H1 (cell line): Measurements from ENCODE around the gene ZNF213. TPM values are rescaled to one million over a fixed set of nuclear protein-coding genes. Genes with fewer than 3 reads are reported as not detected.

Source experiments
- CTCF ChIA-PET: fragments of 300-600 bp; sonication (Branson Sonifier 250); formaldehyde crosslinking; loops from one replicate; lab custom pipeline; 2021; ENCODE audit not compliant: partially characterized antibody; lab: Charles Lee
- POLR2A ChIA-PET: fragments of 300-600 bp; sonication (Branson Sonifier 250); formaldehyde crosslinking; loops from one replicate; lab custom pipeline; 2021; ENCODE audit warnings: inconsistent platforms; ENCODE audit not compliant: partially characterized antibody; lab: Charles Lee
- DNase-seq, 2 experiments: peaks; one replicate each; pipeline versions ENCODE4 v3.0.0 to v3.0.0-alpha.2; 2010 to 2022; ENCODE audit warnings: low spot score in 2 of 2, low read depth in 1 of 2, mixed read lengths in 1 of 2
- FAIRE-seq: peaks from 2 replicates; lab custom pipeline; 2011; peaks lifted over from hg19 to GRCh38; lab: Jason Lieb, UNC
- H2AFZ ChIP-seq: 2 replicates; pipeline ENCODE4 v1.8.1; 2012; ENCODE audit warnings: low read length, inconsistent platforms
- H2AK5ac ChIP-seq: 2 replicates; pipeline ENCODE4 v1.6.1; 2013; ENCODE audit warnings: low read depth, low read length
- H2BK120ac ChIP-seq: replicated peaks from 2 replicates; pipeline ENCODE3; 2013; ENCODE audit warnings: low read depth, low read length, inconsistent platforms
- H2BK12ac ChIP-seq: 2 replicates; pipeline ENCODE4 v1.6.1; 2013; ENCODE audit warnings: low read depth, low read length
- H2BK15ac ChIP-seq: 2 replicates; pipeline ENCODE4 v1.6.1; 2013; ENCODE audit warnings: low read length
- H2BK20ac ChIP-seq: 2 replicates; pipeline ENCODE4 v1.6.1; 2013; ENCODE audit warnings: low read length
- H2BK5ac ChIP-seq: 2 replicates; pipeline ENCODE4 v1.6.1; 2013; ENCODE audit warnings: low read depth, low read length
- H3K14ac ChIP-seq: 2 replicates; pipeline ENCODE4 v1.6.1; 2013; ENCODE audit warnings: inconsistent platforms; ENCODE audit not compliant: insufficient read length
- H3K18ac ChIP-seq: 2 replicates; pipeline ENCODE4 v1.6.1; 2013; ENCODE audit warnings: low read length; ENCODE audit errors: extremely low read depth
- H3K23ac ChIP-seq: 2 replicates; pipeline ENCODE4 v1.6.1; 2013; ENCODE audit warnings: inconsistent platforms; ENCODE audit not compliant: insufficient read length
- H3K23me2 ChIP-seq: 2 replicates; pipeline ENCODE4 v1.6.1; 2013; ENCODE audit warnings: low read depth, low read length
- H3K27ac ChIP-seq: 2 replicates; pipeline ENCODE4 v1.6.1; 2011; ENCODE audit warnings: low read depth, low read length, inconsistent platforms
- H3K27me3 ChIP-seq, 4 experiments: replicated peaks in 1 of 4; 1 replicate in 1 of 4; 2 replicates in 3 of 4; pipeline versions ENCODE4 v1.6.1 to v1.8.1; 2011 to 2013; ENCODE audit warnings: low read length in 3 of 4, mild to moderate bottlenecking in 3 of 4, inconsistent platforms in 2 of 4, mixed read lengths in 2 of 4, moderate library complexity in 1 of 4; ENCODE audit not compliant: control insufficient read depth in 3 of 4, insufficient read depth in 3 of 4; ENCODE audit errors: extremely low read depth in 1 of 4
- H3K36me3 ChIP-seq, 4 experiments: 2 replicates each; pipeline versions ENCODE4 v1.6.1 to v1.8.1; 2011 to 2013; ENCODE audit warnings: mild to moderate bottlenecking in 4 of 4, low read length in 3 of 4, moderate library complexity in 2 of 4, control low read depth in 1 of 4, inconsistent platforms in 1 of 4; ENCODE audit not compliant: insufficient read depth in 4 of 4, control insufficient read depth in 2 of 4
- H3K4ac ChIP-seq: replicated peaks from 2 replicates; pipeline ENCODE3; 2013; ENCODE audit warnings: low read length, low read depth, mixed read lengths, inconsistent platforms; ENCODE audit not compliant: insufficient read length
- H3K4me1 ChIP-seq, 4 experiments: replicated peaks in 1 of 4; 1 replicate in 1 of 4; 2 replicates in 3 of 4; pipeline versions ENCODE4 v1.6.1 to v1.8.1; 2011 to 2013; ENCODE audit warnings: low read length in 3 of 4, inconsistent platforms in 2 of 4, mixed read lengths in 1 of 4; ENCODE audit not compliant: insufficient read depth in 4 of 4, control insufficient read depth in 3 of 4
- H3K4me2 ChIP-seq, 2 experiments: 2 replicates each; pipeline versions ENCODE4 v1.6.1 to v1.8.1; 2011 to 2013; ENCODE audit warnings: low read depth in 2 of 2, low read length in 2 of 2, control low read depth in 1 of 2, inconsistent platforms in 1 of 2, mild to moderate bottlenecking in 1 of 2; ENCODE audit not compliant: insufficient read depth in 1 of 2
- H3K4me3 ChIP-seq, 4 experiments: fragments of 200-600, 300-600 bp in 1 of 4; sonication (generic), shearing (Covaris generic), sonication (Bioruptor Twin) in 1 of 4; 2 replicates each; pipeline versions ENCODE4 v1.5.1 to v1.8.1; 2011 to 2016; ENCODE audit warnings: low read length in 4 of 4, low read depth in 3 of 4, control low read depth in 2 of 4, inconsistent platforms in 2 of 4, mild to moderate bottlenecking in 2 of 4, mixed read lengths in 1 of 4, moderate library complexity in 1 of 4; ENCODE audit not compliant: insufficient read depth in 2 of 4; ENCODE audit errors: extremely low read depth in 1 of 4
- H3K56ac ChIP-seq: replicated peaks from 2 replicates; pipeline ENCODE3; 2013; ENCODE audit warnings: low read depth, mild to moderate bottlenecking, mixed read lengths, low read length, inconsistent platforms; ENCODE audit not compliant: insufficient read length
- H3K79me1 ChIP-seq: 2 replicates; pipeline ENCODE4 v1.6.1; 2013; ENCODE audit warnings: low read depth, low read length, control low read depth
- H3K79me2 ChIP-seq, 2 experiments: 2 replicates each; pipeline versions ENCODE4 v1.6.1 to v1.8.1; 2012 to 2013; ENCODE audit warnings: low read length in 2 of 2, mild to moderate bottlenecking in 2 of 2, inconsistent platforms in 1 of 2; ENCODE audit not compliant: insufficient read depth in 2 of 2, control insufficient read depth in 1 of 2
- H3K9ac ChIP-seq, 4 experiments: replicated peaks in 1 of 4; 1 replicate in 1 of 4; 2 replicates in 3 of 4; pipeline versions ENCODE4 v1.6.1 to v1.8.1; 2011 to 2013; ENCODE audit warnings: low read depth in 3 of 4, low read length in 3 of 4, control low read depth in 2 of 4, mild to moderate bottlenecking in 2 of 4, moderate library complexity in 2 of 4, inconsistent platforms in 1 of 4; ENCODE audit errors: extremely low read depth in 1 of 4
- H3K9me3 ChIP-seq, 2 experiments: 2 replicates each; pipeline versions ENCODE4 v1.6.1 to v1.8.1; 2012 to 2013; ENCODE audit warnings: mild to moderate bottlenecking in 2 of 2, moderate library complexity in 2 of 2, control low read depth in 1 of 2, inconsistent platforms in 1 of 2, low read depth in 1 of 2, low read length in 1 of 2, mixed read lengths in 1 of 2; ENCODE audit not compliant: insufficient read depth in 2 of 2
- H4K20me1 ChIP-seq, 2 experiments: replicated peaks in 1 of 2; 2 replicates each; pipeline versions ENCODE3 to v1.8.1; 2011 to 2013; ENCODE audit warnings: inconsistent platforms in 2 of 2, low read length in 2 of 2, mild to moderate bottlenecking in 1 of 2; ENCODE audit not compliant: insufficient read depth in 2 of 2, control insufficient read depth in 1 of 2
- H4K5ac ChIP-seq: 2 replicates; pipeline ENCODE4 v1.6.1; 2013; ENCODE audit warnings: low read length, low read depth, mixed read lengths, inconsistent platforms; ENCODE audit not compliant: insufficient read length
- H4K8ac ChIP-seq: 2 replicates; pipeline ENCODE4 v1.8.0; 2013; ENCODE audit warnings: mild to moderate bottlenecking, moderate library complexity, low read length, inconsistent platforms; ENCODE audit not compliant: insufficient read depth; ENCODE audit errors: extremely low read depth
- H4K91ac ChIP-seq: replicated peaks from 2 replicates; pipeline ENCODE3; 2013; ENCODE audit warnings: low read length, mixed read lengths, inconsistent platforms; ENCODE audit not compliant: insufficient read length
- ASH2L ChIP-seq: fragments of 200-600, 300-600 bp; sonication (generic); IDR thresholded peaks from one replicate; pipeline ENCODE4 v1.7.1; 2017; ENCODE audit warnings: low read length
- BACH1 ChIP-seq: IDR thresholded peaks from 2 replicates; pipeline ENCODE4 v1.6.1; 2012; ENCODE audit warnings: low read length, improper control_type of control experiment
- CBX8 ChIP-seq: fragments of 300-800, 300-1000 bp; sonication (generic); IDR thresholded peaks from 2 replicates; pipeline ENCODE4 v1.7.1; 2016; ENCODE audit warnings: low read depth, low read length, borderline replicate concordance
- CTBP2 ChIP-seq: IDR thresholded peaks from 2 replicates; pipeline ENCODE4 v1.7.0; 2011; ENCODE audit warnings: borderline replicate concordance, mild to moderate bottlenecking, moderate library complexity, mixed read lengths, low read length; ENCODE audit not compliant: insufficient read depth, insufficient read length
- EZH2 ChIP-seq: fragments of 200-600 bp; sonication (generic); IDR thresholded peaks from 2 replicates; pipeline ENCODE4 v1.7.1; 2012; ENCODE audit warnings: low read depth, mild to moderate bottlenecking, moderate library complexity, low read length, inconsistent platforms; ENCODE audit not compliant: severe bottlenecking
- RAD21 ChIP-seq, 2 experiments: IDR thresholded peaks in 1 of 2; conservative IDR thresholded peaks in 1 of 2; 2 replicates each; pipeline ENCODE4 v1.6.1; 2011; ENCODE audit warnings: low read depth in 2 of 2, low read length in 2 of 2, improper control_type of control experiment in 1 of 2, inconsistent platforms in 1 of 2, mild to moderate bottlenecking in 1 of 2, moderate library complexity in 1 of 2
- RBBP5 ChIP-seq: IDR thresholded peaks from 2 replicates; pipeline ENCODE4 v1.7.1; 2012; ENCODE audit warnings: low read depth, mild to moderate bottlenecking, inconsistent platforms, low read length, moderate library complexity, borderline replicate concordance
- SIX5 ChIP-seq: IDR thresholded peaks from 2 replicates; pipeline ENCODE4 v1.6.1; 2011; ENCODE audit warnings: mild to moderate bottlenecking, low read depth, low read length
- SP2 ChIP-seq: IDR thresholded peaks from 2 replicates; pipeline ENCODE4 v1.6.1; 2012; ENCODE audit warnings: mild to moderate bottlenecking, low read length, inconsistent platforms
- TAF7 ChIP-seq: optimal IDR thresholded peaks from 2 replicates; pipeline ENCODE3; 2011; ENCODE audit warnings: low read depth, mild to moderate bottlenecking, inconsistent platforms, low read length, moderate library complexity, borderline replicate concordance
- ZNF274 ChIP-seq: IDR thresholded peaks from 2 replicates; pipeline ENCODE4 v1.7.0; 2012; ENCODE audit warnings: low read length, borderline replicate concordance; ENCODE audit errors: extremely low read depth
- WGBS, 2 experiments: shearing (Covaris generic) in 1 of 2; methylation state at CpG; one replicate each; pipeline versions ENCODE4 v1.1.6 to v1.1.7; 2013 to 2015; ENCODE audit warnings: low lambda C conversion rate in 2 of 2, mixed read lengths in 2 of 2, inconsistent platforms in 1 of 2, low coverage in 1 of 2, missing lambda C conversion rate in 1 of 2; ENCODE audit not compliant: insufficient replicate concordance in 2 of 2, insufficient coverage in 1 of 2, insufficient read length in 1 of 2; ENCODE audit errors: extremely low coverage in 1 of 2, missing lambda C conversion rate in 1 of 2; 5-methylcytosine and 5-hydroxymethylcytosine counted together
- polyA plus RNA-seq, 7 experiments: library from polyadenylated mRNA; depleted of rRNA in 3 of 7; stranded (reverse) in 5 of 7; unstranded in 2 of 7; fragments of >200 nt in 5 of 7; fragments of 200-250 nt in 2 of 7; gene quantifications; 1 replicate in 5 of 7; 2 replicates in 1 of 7; 4 replicates in 1 of 7; pipeline versions ENCODE4 v1.2.1 to v1.2.3, GENCODE V29; 2011 to 2013; ENCODE audit warnings: missing spikeins in 2 of 7, mixed read lengths in 2 of 7
- total RNA-seq: library from RNA; stranded (reverse); fragmentation: NEBNext Ultra II Directional; extraction: Animal tissue kit (Norgen Biotek cat#: 25700); gene quantifications from 2 replicates; pipeline ENCODE4 v1.2.1, GENCODE V29; 2021
- TF ChIP-seq, protein P1 (sequence below): IDR thresholded peaks from 2 replicates; pipeline ENCODE4 v1.6.1; 2011; ENCODE audit warnings: low read depth, mild to moderate bottlenecking, low read length; ENCODE audit not compliant: insufficient read depth

The ZNF213 gene
- total and polyA plus RNA-seq, 2 of the 8 experiments (the other 6 are each of a cell fraction or from before 2014, with no cell fraction given): 1.6 to 6.9 TPM

DNA sequence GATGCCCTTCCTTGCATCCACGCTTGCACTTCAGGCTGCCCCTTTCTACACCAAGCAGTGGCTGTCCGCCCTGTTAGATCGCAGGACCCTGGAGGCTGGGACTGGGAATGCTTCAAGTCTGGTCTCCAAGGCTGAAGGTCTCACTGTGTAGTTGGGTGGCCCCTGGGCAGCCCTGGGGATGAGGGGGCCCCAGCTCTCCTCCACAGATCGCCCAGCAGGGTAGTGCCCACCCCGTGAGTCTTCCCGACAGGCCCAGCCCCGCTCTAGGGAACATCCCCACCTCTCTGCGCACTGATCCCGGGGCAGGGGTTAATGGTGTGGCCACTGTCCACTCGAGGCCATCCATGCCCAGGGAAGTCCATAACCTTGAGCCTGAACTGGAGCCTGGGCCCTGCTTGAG lies 10.3 kb downstream of the ZNF213 start:
- peaks cover 0 to 8% of the 10 kb centered on the region in 2 experiments for H4K20me1 ChIP-seq
- no peaks in the 10 kb centered on the region for H3K79me2 ChIP-seq
- H3K4me3 ChIP-seq: no peak overlapping the region
- no peak for DNase-seq
- 84% methylated on average over 10 of the region's 10 CpGs; no CpG with 5 or more reads in 1 of the 2 experiments for WGBS, 2 experiments
- no peak overlapping the region for H3K27ac ChIP-seq
- H3K23ac ChIP-seq: no peak overlapping the region
- no peak overlapping the region for H2BK20ac ChIP-seq
- no peak overlapping the region for H3K4ac ChIP-seq
- no peak overlapping the region for H3K56ac ChIP-seq
- no peak overlapping the region for H2BK15ac ChIP-seq
- no peak overlapping the region for H2BK120ac ChIP-seq
- H2AK5ac ChIP-seq: no peak overlapping the region
- no peak overlapping the region for H3K18ac ChIP-seq
- CTCF ChIA-PET: interaction anchor here (1.1 to 10.9 kb wide), 5 partner anchors 14 to 86 kb away, joined by 3 to 174 read pairs (median 3); partner anchors contain the start of gene ZNF213
- no peak overlapping the region for H4K5ac ChIP-seq
- H3K27me3 ChIP-seq: peaks cover 0 to 18% (median 12%) of the 10 kb centered on the region in 4 experiments; a peak in 5 of 7 replicates
- no peak overlapping the region for H3K14ac ChIP-seq
- H2AFZ ChIP-seq: no peak overlapping the region
- H2BK12ac ChIP-seq: no peak overlapping the region
- H2BK5ac ChIP-seq: no peak overlapping the region
- peaks cover 7% of the 10 kb centered on the region; the same call in 1 of the 2 replicates for H3K23me2 ChIP-seq
- H3K36me3 ChIP-seq: peaks cover 0 to 8% (median 3%) of the 10 kb centered on the region in 4 experiments; a peak in 3 of 8 replicates
- no peak overlapping the region for H4K8ac ChIP-seq
- POLR2A ChIA-PET: interaction anchor here (0.9 to 8.6 kb wide), 8 partner anchors 10 to 58 kb away, joined by 3 to 69 read pairs (median 6); partner anchors contain the start of genes ZNF213 and ZSCAN10
- H3K79me1 ChIP-seq: no peaks in the 10 kb centered on the region
- TF ChIP-seq ASH2L: no peak
- no peak for TF ChIP-seq SP2
- no peak for TF ChIP-seq BACH1
- TF ChIP-seq CTBP2: no peak
- no peak for TF ChIP-seq RAD21 (IDR thresholded peaks at IDR 0.05 in 1 of 2, conservative IDR thresholded peaks at IDR 0.05 in 1 of 2; ENCODE audit: low read depth in 2 of 2, low read length in 2 of 2)
- no peak for TF ChIP-seq ZNF274
- TF ChIP-seq, protein P1, sequence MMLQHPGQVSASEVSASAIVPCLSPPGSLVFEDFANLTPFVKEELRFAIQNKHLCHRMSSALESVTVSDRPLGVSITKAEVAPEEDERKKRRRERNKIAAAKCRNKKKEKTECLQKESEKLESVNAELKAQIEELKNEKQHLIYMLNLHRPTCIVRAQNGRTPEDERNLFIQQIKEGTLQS: no peak
- no peak for TF ChIP-seq SIX5
- no peak for TF ChIP-seq TAF7
- TF ChIP-seq CBX8: no peak
- TF ChIP-seq RBBP5: no peak
- TF ChIP-seq EZH2: no peak
- no peak overlapping the region for H4K91ac ChIP-seq
- no peak overlapping the region for H3K9ac ChIP-seq
- FAIRE-seq: no peak
- H3K9me3 ChIP-seq: no peaks in the 10 kb centered on the region
- H3K4me2 ChIP-seq: no peak overlapping the region
- peaks cover 0 to 5% (median 3%) of the 10 kb centered on the region in 4 experiments; a peak in 3 of 7 replicates for H3K4me1 ChIP-seq
